PC-3 (cell line): ENCODE measurements around the gene MAST4. TPM values are rescaled to one million over a fixed set of nuclear protein-coding genes. Genes with fewer than 3 reads are reported as not detected.
A peak's percentile ranks its signal among the peaks of the same experiment; 100 is the strongest.

Source experiments
- ATAC-seq: fragments of 200-7000 bp; cut with Tn5 transposase; 2 replicates; pipeline ENCODE4 v1.9.1; 2020; ENCODE audit warnings: mild to moderate bottlenecking, moderate library complexity
- Bru-seq: library from RNA; stranded (reverse); fragments of 400-500 nt; gene quantifications from one replicate; lab custom pipeline; 2021; lab: Mats Ljungman, UMichigan
- BruChase-seq, 2 experiments: library from RNA; stranded (reverse); fragments of 400-500 nt; gene quantifications; one replicate each; lab custom pipeline; 2021; lab: Mats Ljungman, UMichigan
- BruUV-seq: library from RNA; stranded (reverse); fragments of 400-500 nt; replicated peaks from 2 replicates; lab custom pipeline; 2021; lab: Mats Ljungman, UMichigan
- CTCF ChIA-PET: fragments of 300-600 bp; sonication (Branson Sonifier 250); formaldehyde crosslinking; loops from one replicate; lab custom pipeline; 2022; ENCODE audit warnings: antibody characterized with exemption; lab: Charles Lee
- POLR2A ChIA-PET: fragments of 300-600 bp; sonication (Branson Sonifier 250); formaldehyde crosslinking; loops from one replicate; lab custom pipeline; 2022; ENCODE audit warnings: antibody characterized with exemption; ENCODE audit not compliant: unreplicated experiment; lab: Charles Lee
- DNase-seq: peaks from one replicate; pipeline ENCODE4 v3.0.0-alpha.2; 2015
- H2AFZ ChIP-seq: fragments of 300-600 bp; sonication (generic); 2 replicates; pipeline ENCODE4 v1.6.0; 2016; ENCODE audit warnings: antibody characterized with exemption, low read length
- H3F3A ChIP-seq: fragments of 300-600 bp; sonication (generic); one replicate; pipeline ENCODE4 v1.6.0; 2017; ENCODE audit warnings: antibody characterized with exemption, low read length, control low read depth, mild to moderate bottlenecking; ENCODE audit not compliant: unreplicated experiment
- H3K27ac ChIP-seq: fragments of 300-600 bp; sonication (generic); 2 replicates; pipeline ENCODE4 v1.5.1; 2016; ENCODE audit warnings: mild to moderate bottlenecking, low read length
- H3K27me3 ChIP-seq: fragments of 300-600 bp; sonication (generic); 2 replicates; pipeline ENCODE4 v1.6.1; 2016; ENCODE audit warnings: low read length, mixed read lengths
- H3K36me3 ChIP-seq: fragments of 300-600 bp; sonication (generic); 2 replicates; pipeline ENCODE4 v1.6.1; 2016; ENCODE audit warnings: low read depth, mixed run types, low read length, mixed read lengths
- H3K4me1 ChIP-seq: fragments of 300-600 bp; sonication (generic); 2 replicates; pipeline ENCODE4 v1.5.1; 2016; ENCODE audit warnings: low read length; ENCODE audit not compliant: insufficient read depth
- H3K4me2 ChIP-seq: fragments of 300-600 bp; sonication (generic); 2 replicates; pipeline ENCODE4 v1.6.0; 2016; ENCODE audit warnings: low read length
- H3K4me3 ChIP-seq: fragments of 300-600 bp; sonication (generic); 2 replicates; pipeline ENCODE4 v1.5.1; 2016; ENCODE audit warnings: mild to moderate bottlenecking, low read length, mixed read lengths
- H3K79me2 ChIP-seq: fragments of 300-600 bp; sonication (generic); 2 replicates; pipeline ENCODE4 v1.6.1; 2017; ENCODE audit warnings: low read length, mixed read lengths
- H3K9ac ChIP-seq: fragments of 300-600 bp; sonication (generic); 2 replicates; pipeline ENCODE4 v1.6.0; 2016; ENCODE audit warnings: mild to moderate bottlenecking, low read length
- H3K9me2 ChIP-seq: fragments of 300-600 bp; sonication (generic); replicated peaks from 2 replicates; pipeline ENCODE4 v1.6.1; 2016; ENCODE audit warnings: mixed run types, low read length, mixed read lengths
- H3K9me3 ChIP-seq: fragments of 300-600 bp; sonication (generic); 2 replicates; pipeline ENCODE4 v1.6.1; 2016; ENCODE audit warnings: low read length, mixed read lengths
- H4K20me1 ChIP-seq: fragments of 300-600 bp; sonication (generic); 2 replicates; pipeline ENCODE4 v1.6.1; 2016; ENCODE audit warnings: low read length, mixed read lengths
- CTCF ChIP-seq: fragments of 300-600 bp; sonication (generic); conservative IDR thresholded peaks from 2 replicates; pipeline ENCODE4 v1.5.1; 2017; ENCODE audit warnings: antibody characterized with exemption, low read depth, mild to moderate bottlenecking, low read length
- EZH2 ChIP-seq: fragments of 300-600 bp; sonication (generic); IDR thresholded peaks from one replicate; pipeline ENCODE4 v1.6.1; 2017; ENCODE audit warnings: antibody characterized with exemption, mild to moderate bottlenecking, low read length; ENCODE audit not compliant: unreplicated experiment
- EZH2phosphoT487 ChIP-seq: fragments of 300-600 bp; sonication (generic); IDR thresholded peaks from 2 replicates; pipeline ENCODE4 v1.6.1; 2018; ENCODE audit warnings: mild to moderate bottlenecking, antibody characterized with exemption, low read length, borderline replicate concordance
- intact Hi-C: fragments of 100-400 bp; cut with micrococcal nuclease; formaldehyde crosslinking; loops from 2 replicates; pipeline ENCODE4 v1.9.0; 2023
- long read RNA-seq: library from polyadenylated mRNA; unstranded; transcript quantifications from one replicate; pipeline ENCODE4 v2.0.0, GENCODE V29; 2021; ENCODE audit not compliant: unreplicated experiment
- total RNA-seq: library from RNA; depleted of rRNA; stranded (reverse); fragments of >200 nt; gene quantifications from 2 replicates; pipeline ENCODE4 v1.2.3, GENCODE V29; 2014; rRNA removed

Gene MAST4
- total RNA-seq (7.9 and 8.2 TPM in 2 replicates), Bru-seq, nascent RNA (percentile 54 among the genes with signal in this experiment), BruChase-seq, experiment 1, labeled RNA remaining after a 6-hour chase (percentile 46 among the genes with signal in this experiment), BruChase-seq, experiment 2, labeled RNA remaining after a 2-hour chase (percentile 43 among the genes with signal in this experiment)
- long read RNA-seq, partial matches to known transcripts = 16 of 18 reads
- long read RNA-seq, other reads (novel, unspliced or antisense) = 2 of 18 reads

DNA sequence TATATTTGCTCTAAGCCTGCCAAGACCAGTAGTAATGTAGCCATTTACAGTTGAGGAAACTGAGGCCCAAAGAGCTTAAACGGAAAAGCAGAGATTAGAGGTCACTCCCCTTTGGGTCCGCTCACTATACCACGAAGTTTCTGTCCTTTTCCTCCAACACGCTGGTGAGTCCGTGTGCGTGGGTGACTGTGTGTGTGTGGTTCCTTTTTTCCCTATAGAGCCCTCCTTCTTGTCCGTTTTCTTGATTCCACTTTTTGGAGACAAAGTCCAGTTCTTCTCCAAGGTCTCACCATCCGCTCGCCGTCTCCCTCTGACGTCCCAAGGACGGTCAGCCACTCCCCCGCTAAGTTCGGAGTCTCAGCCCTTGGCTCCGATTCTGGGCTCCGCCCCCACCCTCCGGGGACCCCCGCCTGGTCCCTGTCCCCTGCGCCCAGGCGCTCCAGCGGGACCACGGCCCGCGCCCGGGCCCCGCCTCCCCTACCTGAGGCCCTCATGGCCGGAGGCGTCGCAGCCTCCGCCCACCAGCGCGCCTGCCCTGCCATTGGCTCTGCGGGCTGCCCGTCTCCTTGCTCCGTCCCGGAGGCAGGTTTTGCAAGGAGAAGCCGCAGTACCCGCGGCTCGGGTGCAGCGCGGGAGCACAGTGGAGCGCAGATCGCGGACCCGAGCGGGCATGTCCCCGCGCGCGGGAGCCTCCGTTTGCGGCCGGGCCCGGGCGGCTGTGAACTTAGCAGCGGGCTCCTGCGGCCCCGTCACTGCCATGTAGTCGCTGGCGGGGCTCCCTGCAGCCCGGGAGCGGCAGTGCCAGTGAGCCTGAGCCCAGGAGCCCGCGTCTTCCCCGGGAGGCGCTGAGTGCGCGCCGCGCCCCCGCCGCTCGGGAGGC lies at the start of gene MAST4:
Gene MAST4, plus strand, starts transcription at position 638 of the 880 bp plus-strand sequence. CDS start 263 bp downstream, outside the sequence.
- H3K9me2 ChIP-seq = no peaks in the 10 kb centered on the region
- H3K9ac ChIP-seq = no peak within 1 kb of the TSS
- CTCF ChIA-PET = no interaction called here
- no peak within 1 kb of the TSS for H2AFZ ChIP-seq
- no peaks in the 10 kb centered on the region for H3K36me3 ChIP-seq
- H3K27ac ChIP-seq = no peak within 1 kb of the TSS
- H3F3A ChIP-seq = no peaks in the 10 kb centered on the region
- no peaks in the 10 kb centered on the region for H3K9me3 ChIP-seq
- peaks cover 13% of the 10 kb centered on the region for H3K27me3 ChIP-seq
- DNase-seq = peak; percentile 52
- POLR2A ChIA-PET = no interaction called here
- intact Hi-C loops = no loop called here
- no peak for TF ChIP-seq EZH2phosphoT487
- no peak for TF ChIP-seq EZH2
- TF ChIP-seq CTCF = no peak
- ATAC-seq = peak; percentile 92
- H3K4me2 ChIP-seq = peak within 1 kb of the TSS; percentile 65
- no TSS peak for BruUV-seq
- no peaks in the 10 kb centered on the region for H3K79me2 ChIP-seq
- H3K4me1 ChIP-seq = no peaks in the 10 kb centered on the region
- H3K4me3 ChIP-seq = peak within 1 kb of the TSS; percentile 57
- H4K20me1 ChIP-seq = no peaks in the 10 kb centered on the region

GRCh38 chr5:66546541-66546940 lies 49.7 kb upstream of the MAST4 start:
- no peaks in the 10 kb centered on the region for H4K20me1 ChIP-seq
- H3K9me2 ChIP-seq = no peaks in the 10 kb centered on the region
- ChIA-PET POLR2A (no interaction called here), CTCF (no interaction called here)
- H3F3A ChIP-seq = no peaks in the 10 kb centered on the region
- no peak overlapping the region for H3K9ac ChIP-seq
- H3K4me3 ChIP-seq = no peak overlapping the region
- DNase-seq (no peak), ATAC-seq (no peak)
- H2AFZ ChIP-seq = no peak overlapping the region
- no peaks in the 10 kb centered on the region for H3K4me1 ChIP-seq
- BruUV-seq = no TSS peak
- H3K36me3 ChIP-seq = no peaks in the 10 kb centered on the region
- H3K9me3 ChIP-seq = no peaks in the 10 kb centered on the region
- H3K79me2 ChIP-seq = no peaks in the 10 kb centered on the region
- intact Hi-C loops = no loop called here
- no peak for TF ChIP-seq EZH2
- no peak for TF ChIP-seq EZH2phosphoT487
- TF ChIP-seq CTCF = no peak
- no peaks in the 10 kb centered on the region for H3K27me3 ChIP-seq
- no peak overlapping the region for H3K4me2 ChIP-seq
- H3K27ac ChIP-seq = no peak overlapping the region
